HepG2 (cell line): Measurements from ENCODE around the gene OR52N2. TPM values are rescaled to one million over a fixed set of nuclear protein-coding genes. Genes with fewer than 3 reads are reported as not detected.

Experiments
- ATAC-seq: fragments of 200-7000 bp; cut with Tn5 transposase; 3 replicates; pipeline ENCODE4 v1.9.1; 2020; ENCODE audit warnings: mild to moderate bottlenecking, moderate library complexity
- BruUV-seq: library from RNA; stranded (reverse); fragments of 400-500 nt; replicated peaks from 2 replicates; lab custom pipeline; 2021; lab: Mats Ljungman, UMichigan
- CTCF ChIA-PET: fragments of 300-600 bp; formaldehyde crosslinking; extraction: SDS; loops from one replicate; lab custom pipeline; 2021; ENCODE audit warnings: low total read pairs, inconsistent platforms, low intra/inter-chr PET ratio; lab: Yijun Ruan, JAX
- POLR2A ChIA-PET: fragments of 350-600 bp; sonication (Branson Sonifier 250); formaldehyde crosslinking; loops from one replicate; lab custom pipeline; 2020; ENCODE audit warnings: antibody characterized with exemption, inconsistent platforms; lab: Yijun Ruan, JAX
- DNase-seq: peaks from one replicate; pipeline ENCODE4 v3.0.0-alpha.2; 2015; ENCODE audit warnings: low spot score
- FAIRE-seq: peaks from 3 replicates; lab custom pipeline; 2011; peaks lifted over from hg19 to GRCh38; lab: Jason Lieb, UNC
- H2AFZ ChIP-seq: one replicate; pipeline ENCODE4 v1.6.1; 2011; ENCODE audit warnings: low read length, inconsistent platforms
- H3K27ac ChIP-seq: fragments of 300-600 bp; 3 replicates; pipeline ENCODE4 v1.8.0; 2011; ENCODE audit warnings: mixed run types, mild to moderate bottlenecking, mixed read lengths, low read length, inconsistent platforms; ENCODE audit not compliant: insufficient read depth; ENCODE audit errors: extremely low read length
- H3K27me3 ChIP-seq, 2 experiments: fragments of 200-600 bp in 1 of 2; 2 replicates in 1 of 2; 3 replicates in 1 of 2; pipeline versions ENCODE4 v1.6.0 to v1.8.0; 2011; ENCODE audit warnings: low read length in 2 of 2, mild to moderate bottlenecking in 2 of 2, moderate library complexity in 2 of 2, inconsistent platforms in 1 of 2; ENCODE audit not compliant: insufficient read depth in 2 of 2, control insufficient read depth in 1 of 2
- H3K36me3 ChIP-seq, 2 experiments: fragments of 200-600 bp in 1 of 2; replicated peaks in 1 of 2; 2 replicates in 1 of 2; 3 replicates in 1 of 2; pipeline versions ENCODE4 v1.5.1 to v1.8.0; 2011; ENCODE audit warnings: low read length in 2 of 2, inconsistent platforms in 1 of 2; ENCODE audit not compliant: insufficient read depth in 2 of 2, control insufficient read depth in 1 of 2
- H3K4me1 ChIP-seq: 2 replicates; pipeline ENCODE4 v1.5.1; 2012; ENCODE audit warnings: low read length, inconsistent platforms; ENCODE audit not compliant: insufficient read depth
- H3K4me2 ChIP-seq: 2 replicates; pipeline ENCODE4 v1.6.0; 2011; ENCODE audit warnings: low read depth, low read length, inconsistent platforms
- H3K4me3 ChIP-seq, 3 experiments: fragments of 200-600 bp in 1 of 3; sonication (generic), shearing (Covaris generic) in 1 of 3; replicated peaks in 1 of 3; 2 replicates each; pipeline ENCODE4 v1.5.1; 2011 to 2016; ENCODE audit warnings: low read length in 3 of 3, inconsistent platforms in 2 of 3, low read depth in 2 of 3, mild to moderate bottlenecking in 2 of 3, control low read depth in 1 of 3, mixed read lengths in 1 of 3; ENCODE audit not compliant: insufficient read depth in 1 of 3
- H3K79me2 ChIP-seq: one replicate; pipeline ENCODE4 v1.6.1; 2011; ENCODE audit warnings: low read length, inconsistent platforms; ENCODE audit not compliant: insufficient read depth
- H3K9ac ChIP-seq: 2 replicates; pipeline ENCODE4 v1.6.0; 2011; ENCODE audit warnings: mild to moderate bottlenecking, low read depth, low read length, inconsistent platforms; ENCODE audit not compliant: insufficient read depth
- H3K9me3 ChIP-seq: 2 replicates; pipeline ENCODE4 v1.5.1; 2012; ENCODE audit warnings: mild to moderate bottlenecking, low read length
- H4K20me1 ChIP-seq: 2 replicates; pipeline ENCODE4 v1.6.0; 2011; ENCODE audit warnings: inconsistent platforms, mild to moderate bottlenecking, low read length, moderate library complexity; ENCODE audit not compliant: insufficient read depth
- EED ChIP-seq: sonication (generic); formaldehyde crosslinking; IDR thresholded peaks from 2 replicates; pipeline ENCODE4 v1.5.0; 2020; ENCODE audit warnings: mild to moderate bottlenecking, missing genetic modification reagents
- MLLT10 ChIP-seq: sonication (generic); formaldehyde crosslinking; IDR thresholded peaks from 2 replicates; pipeline ENCODE4 v1.4.0; 2020; ENCODE audit warnings: missing genetic modification reagents
- NCOA2 ChIP-seq: sonication (generic); formaldehyde crosslinking; IDR thresholded peaks from 2 replicates; pipeline ENCODE4 v1.8.0; 2022; ENCODE audit warnings: inconsistent platforms
- NR1H2 ChIP-seq: sonication (generic); formaldehyde crosslinking; IDR thresholded peaks from 2 replicates; pipeline ENCODE4 v1.8.1; 2022; ENCODE audit warnings: low read depth, missing genetic modification reagents, borderline replicate concordance
- PTBP1 ChIP-seq: fragments of 200-400 bp; formaldehyde crosslinking; IDR thresholded peaks from 2 replicates; pipeline ENCODE4 v1.6.1; 2018; ENCODE audit warnings: low read length, low read depth; ENCODE audit not compliant: poor library complexity, severe bottlenecking
- TARDBP ChIP-seq: sonication (generic); formaldehyde crosslinking; IDR thresholded peaks from 2 replicates; pipeline ENCODE4 v1.8.0; 2022; ENCODE audit warnings: mild to moderate bottlenecking, missing genetic modification reagents
- THAP9 ChIP-seq: sonication (generic); formaldehyde crosslinking; IDR thresholded peaks from 2 replicates; pipeline ENCODE4; 2020; ENCODE audit warnings: missing genetic modification reagents, mild to moderate bottlenecking, borderline replicate concordance
- ZBTB8A ChIP-seq: sonication (generic); formaldehyde crosslinking; IDR thresholded peaks from 2 replicates; pipeline ENCODE4 v1.4.0; 2020; ENCODE audit warnings: mild to moderate bottlenecking, low read depth, missing genetic modification reagents, borderline replicate concordance
- ZNF407 ChIP-seq: sonication (generic); formaldehyde crosslinking; IDR thresholded peaks from one replicate; pipeline ENCODE4 v1.5.1; 2020; ENCODE audit warnings: mild to moderate bottlenecking, missing genetic modification reagents; ENCODE audit errors: not compliant biosample characterization
- WGBS: methylation state at CpG from one replicate; pipeline ENCODE4 v1.1.6; 2017; ENCODE audit warnings: low lambda C conversion rate; 5-methylcytosine and 5-hydroxymethylcytosine counted together
- in situ Hi-C: cut with HindIII; loops from 2 replicates; pipeline ENCODE4 v1.10.0; 2017; ENCODE audit warnings: low pct_unique_long_range_greater_than_20kb; ENCODE audit not compliant: extremely low pct_ligation_motif_present
- intact Hi-C: fragments of 100-400 bp; cut with micrococcal nuclease; formaldehyde crosslinking; loops from one replicate; pipeline ENCODE4 v1.10.0; 2022; ENCODE audit not compliant: unreplicated experiment
- polyA plus RNA-seq, 8 experiments: library from polyadenylated mRNA; depleted of rRNA in 3 of 8; stranded (reverse) in 7 of 8; unstranded in 1 of 8; fragments of >200 nt; fragmentation: Illumina TruSeq in 4 of 8; extraction: Trizol in 4 of 8; gene quantifications; 2 replicates each; pipeline versions ENCODE4 v1.2.1 to v1.2.3, GENCODE V29; 2011 to 2016; ENCODE audit warnings: low read depth in 4 of 8, missing spikeins in 1 of 8, mixed read lengths in 1 of 8; ENCODE audit not compliant: insufficient read depth in 1 of 8
- total RNA-seq, 5 experiments: library from RNA; depleted of rRNA; stranded (reverse); fragments of >200 nt; fragmentation: Illumina TruSeq; extraction: Trizol; gene quantifications; 2 replicates each; pipeline ENCODE4 v1.2.3, GENCODE V29; 2016; ENCODE audit warnings: low read depth in 1 of 5

Gene OR52N2
- total and polyA plus RNA-seq, 2 of the 13 experiments (the other 11 are each of a cell fraction or from before 2014, with no cell fraction given), result not detected

DNA sequence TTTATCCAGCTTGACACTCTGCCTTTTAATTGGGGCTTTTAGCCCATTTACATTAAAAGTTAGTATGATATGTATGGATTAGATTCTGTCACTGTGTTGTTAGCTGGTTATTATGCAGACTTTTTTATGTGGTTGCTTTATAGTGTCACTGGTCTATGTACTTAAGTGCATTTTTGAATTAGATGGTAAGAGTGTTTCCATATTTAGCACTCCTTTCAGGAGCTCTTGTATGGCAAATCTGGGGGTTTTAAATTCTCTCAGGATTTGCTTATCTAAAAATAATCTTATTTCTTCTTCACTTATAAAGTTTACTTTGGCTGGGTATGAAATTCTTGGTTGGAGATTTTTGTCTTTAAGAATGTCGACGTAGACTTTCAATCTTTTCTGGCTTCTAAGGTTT lies 29.0 kb downstream of the OR52N2 start:
- DNase-seq, result no peak
- no peak overlapping the region for H3K4me3 ChIP-seq
- intact Hi-C loops, result no loop called here
- ChIA-PET CTCF (no interaction called here), POLR2A (no interaction called here)
- in situ Hi-C loops, result no loop called here
- no peaks in the 10 kb centered on the region for H3K79me2 ChIP-seq
- no peaks in the 10 kb centered on the region for H3K9me3 ChIP-seq
- H3K9ac ChIP-seq, result no peak overlapping the region
- no TSS peak for BruUV-seq
- 27% methylated on average over 2 of the region's 2 CpGs for WGBS
- H3K27ac ChIP-seq, result no peak overlapping the region
- TF ChIP-seq PTBP1, result no peak
- TF ChIP-seq EED (CRISPR knock-in tag), result no peak
- TF ChIP-seq MLLT10 (CRISPR knock-in tag), result no peak
- TF ChIP-seq TARDBP (CRISPR knock-in tag), result no peak
- TF ChIP-seq ZBTB8A, result no peak
- no peak for TF ChIP-seq NR1H2 (CRISPR knock-in tag)
- TF ChIP-seq ZNF407 (CRISPR knock-in tag), result no peak
- TF ChIP-seq THAP9 (CRISPR knock-in tag), result no peak
- no peak for TF ChIP-seq NCOA2
- H4K20me1 ChIP-seq, result no peaks in the 10 kb centered on the region
- no peak overlapping the region for H3K4me2 ChIP-seq
- no peaks in the 10 kb centered on the region for H3K4me1 ChIP-seq
- no peak for FAIRE-seq
- H3K36me3 ChIP-seq, result no peaks in the 10 kb centered on the region
- H2AFZ ChIP-seq, result no peak overlapping the region
- no peak for ATAC-seq
- no peaks in the 10 kb centered on the region for H3K27me3 ChIP-seq
